K562 (cell line): ENCODE results near the gene LRRC49. TPM values are rescaled to one million over a fixed set of nuclear protein-coding genes. Genes with fewer than 3 reads are reported as not detected.

Experiments
- ATAC-seq: fragments of 200-7000 bp; cut with Tn5 transposase; 3 replicates; pipeline ENCODE4 v1.9.1; 2020; ENCODE audit warnings: moderate library complexity
- BruUV-seq: library from RNA; stranded (reverse); fragments of 400-500 nt; replicated peaks from 2 replicates; lab custom pipeline; 2021; lab: Mats Ljungman, UMichigan
- CTCF ChIA-PET: fragments of 300-600 bp; formaldehyde crosslinking; extraction: SDS; loops from one replicate; lab custom pipeline; 2021; ENCODE audit warnings: low intra/inter-chr PET ratio; lab: Yijun Ruan, JAX
- POLR2A ChIA-PET: fragments of 300-600, 350-650 bp; sonication (Branson Sonifier 250); formaldehyde crosslinking; extraction: SDS; loops from one replicate; lab custom pipeline; 2021; ENCODE audit warnings: antibody characterized with exemption, inconsistent platforms; lab: Yijun Ruan, JAX
- DNase-seq, 4 experiments: peaks; one replicate each; pipeline versions ENCODE4 v3.0.0 to v3.0.0-alpha.2; 2011 to 2018; ENCODE audit warnings: low spot score in 3 of 4, mixed read lengths in 3 of 4; ENCODE audit errors: extremely low read depth in 1 of 4
- FAIRE-seq: peaks from 2 replicates; lab custom pipeline; 2011; peaks lifted over from hg19 to GRCh38; lab: Jason Lieb, UNC
- H2AFZ ChIP-seq: 2 replicates; pipeline ENCODE4 v1.6.0; 2011; ENCODE audit warnings: low read depth, low read length, control low read depth, inconsistent platforms
- H3K27ac ChIP-seq: fragments of 200-600 bp; 3 replicates; pipeline ENCODE4 v1.8.0; 2011; ENCODE audit warnings: low read depth, mild to moderate bottlenecking, control low read depth, inconsistent platforms, low read length, moderate library complexity, mixed read lengths; ENCODE audit errors: extremely low read depth
- H3K27me3 ChIP-seq, 2 experiments: fragments of 300-600 bp in 1 of 2; 2 replicates in 1 of 2; 3 replicates in 1 of 2; pipeline versions ENCODE4 v1.6.0 to v1.8.0; 2011; ENCODE audit warnings: inconsistent platforms in 2 of 2, low read length in 2 of 2, mild to moderate bottlenecking in 1 of 2, mixed read lengths in 1 of 2, moderate library complexity in 1 of 2; ENCODE audit not compliant: control insufficient read depth in 2 of 2, insufficient read depth in 2 of 2
- H3K36me3 ChIP-seq: fragments of 300-600 bp; 3 replicates; pipeline ENCODE4 v1.8.0; 2011; ENCODE audit warnings: mild to moderate bottlenecking, low read length, inconsistent platforms; ENCODE audit not compliant: control insufficient read depth, insufficient read depth
- H3K4me1 ChIP-seq, 2 experiments: fragments of 200-600 bp in 1 of 2; replicated peaks in 1 of 2; 2 replicates in 1 of 2; 3 replicates in 1 of 2; pipeline versions ENCODE4 v1.5.1 to v1.8.0; 2011; ENCODE audit warnings: inconsistent platforms in 2 of 2, low read length in 2 of 2, mild to moderate bottlenecking in 1 of 2, mixed read lengths in 1 of 2, moderate library complexity in 1 of 2; ENCODE audit not compliant: control insufficient read depth in 2 of 2, insufficient read depth in 2 of 2
- H3K4me2 ChIP-seq: 2 replicates; pipeline ENCODE4 v1.6.1; 2011; ENCODE audit warnings: low read length, control low read depth, inconsistent platforms, mixed read lengths; ENCODE audit not compliant: insufficient read depth
- H3K4me3 ChIP-seq: fragments of 200-600 bp; sonication (generic), shearing (Covaris generic); 2 replicates; pipeline ENCODE4 v1.5.1; 2016; ENCODE audit warnings: control low read depth, inconsistent platforms
- H3K79me2 ChIP-seq: fragments of 200-600 bp; 3 replicates; pipeline ENCODE4 v1.8.0; 2011; ENCODE audit warnings: low read length, inconsistent platforms; ENCODE audit not compliant: control insufficient read depth, insufficient read depth
- H3K9ac ChIP-seq, 2 experiments: 2 replicates each; pipeline versions ENCODE4 v1.6.0 to v1.6.1; 2011; ENCODE audit warnings: low read depth in 2 of 2, low read length in 2 of 2, control low read depth in 1 of 2, inconsistent platforms in 1 of 2, mild to moderate bottlenecking in 1 of 2, mixed read lengths in 1 of 2; ENCODE audit not compliant: insufficient read depth in 1 of 2
- H3K9me1 ChIP-seq: one replicate; pipeline ENCODE4 v1.6.0; 2011; ENCODE audit warnings: inconsistent platforms, mild to moderate bottlenecking, low read length, moderate library complexity; ENCODE audit not compliant: control insufficient read depth, insufficient read depth
- H3K9me3 ChIP-seq: replicated peaks from 2 replicates; pipeline ENCODE4 v1.5.1; 2011; ENCODE audit warnings: low read depth, low read length, inconsistent platforms; ENCODE audit not compliant: control insufficient read depth, insufficient read depth
- H4K20me1 ChIP-seq: replicated peaks from 2 replicates; pipeline ENCODE4 v1.6.1; 2011; ENCODE audit warnings: low read length, inconsistent platforms, mixed read lengths; ENCODE audit not compliant: control insufficient read depth, insufficient read depth
- BCL6 ChIP-seq: fragments of 250-450 bp; sonication (Bioruptor Pico); IDR thresholded peaks from 2 replicates; pipeline ENCODE4 v1.4.0; 2020
- KAT2B ChIP-seq: IDR thresholded peaks from one replicate; pipeline ENCODE4 v1.6.1; 2012; ENCODE audit warnings: low read depth, mild to moderate bottlenecking, control low read depth, inconsistent platforms, low read length, moderate library complexity
- KDM5B ChIP-seq: fragments of 200-600 bp; sonication (generic); IDR thresholded peaks from 2 replicates; pipeline ENCODE4 v1.6.1; 2012; ENCODE audit warnings: low read depth, mild to moderate bottlenecking, moderate library complexity, low read length, control low read depth, inconsistent platforms; ENCODE audit not compliant: insufficient replicate concordance
- NR3C1 ChIP-seq: sonication (generic); formaldehyde crosslinking; IDR thresholded peaks from 2 replicates; pipeline ENCODE4 v1.8.1; 2022; ENCODE audit warnings: missing genetic modification reagents
- RBM17 ChIP-seq: fragments of 200-400 bp; formaldehyde crosslinking; IDR thresholded peaks from 2 replicates; pipeline ENCODE4 v1.6.1; 2017; ENCODE audit warnings: low read depth, mild to moderate bottlenecking, low read length, borderline replicate concordance
- SRSF3 ChIP-seq: fragments of 200-400 bp; formaldehyde crosslinking; IDR thresholded peaks from 2 replicates; pipeline ENCODE4 v1.6.1; 2016; ENCODE audit warnings: mild to moderate bottlenecking, low read length, moderate library complexity; ENCODE audit not compliant: insufficient read depth
- TOE1 ChIP-seq, 2 experiments: fragments of 450-650 bp in 1 of 2; sonication (generic) in 1 of 2; formaldehyde crosslinking in 1 of 2; IDR thresholded peaks; 2 replicates each; pipeline versions ENCODE4 v1.7.1 to v1.8.0; 2016 to 2022; ENCODE audit warnings: borderline replicate concordance in 2 of 2, mild to moderate bottlenecking in 2 of 2, antibody characterized with exemption in 1 of 2, inconsistent platforms in 1 of 2, low read depth in 1 of 2, missing genetic modification reagents in 1 of 2, moderate library complexity in 1 of 2
- ZNF384 ChIP-seq: IDR thresholded peaks from 2 replicates; pipeline ENCODE4 v1.6.1; 2012; ENCODE audit warnings: low read depth, low read length, improper control_type of control experiment
- in situ Hi-C: fragments of 300-500 bp; cut with MboI; formaldehyde crosslinking; loops from 4 replicates; pipeline ENCODE4 v1.15.0; 2018; ENCODE audit warnings: inconsistent platforms, mixed read lengths
- intact Hi-C: fragments of 100-400 bp; cut with micrococcal nuclease; formaldehyde crosslinking; loops from 2 replicates; pipeline ENCODE4 v1.14.2; 2022
- polyA plus RNA-seq, 8 experiments: library from polyadenylated mRNA; depleted of rRNA in 4 of 8; stranded (reverse) in 5 of 8; unstranded in 3 of 8; fragments of >200 nt; fragmentation: Nextera tagmentation in 2 of 8; fragmentation: Illumina TruSeq in 1 of 8; extraction: Ambion mirVana in 2 of 8; extraction: Trizol in 1 of 8; gene quantifications; 2 replicates each; pipeline versions ENCODE4 v1.2.1 to v1.2.3, GENCODE V29; 2011 to 2014; ENCODE audit warnings: inconsistent platforms in 1 of 8, missing spikeins in 1 of 8
- total RNA-seq, 7 experiments: library from RNA; depleted of rRNA in 6 of 7; stranded (reverse); fragments of >200 nt in 6 of 7; fragmentation: Illumina TruSeq in 2 of 7; extraction: Trizol in 2 of 7; gene quantifications; 2 replicates each; pipeline versions ENCODE4 v1.2.1 to v1.2.3, GENCODE V29; 2011 to 2021; ENCODE audit warnings: low replicate concordance in 1 of 7
- TF ChIP-seq, protein P1 (sequence below): sonication (generic); formaldehyde crosslinking; IDR thresholded peaks from 2 replicates; pipeline ENCODE4 v1.8.0; 2023; ENCODE audit warnings: missing genetic modification reagents, mild to moderate bottlenecking, borderline replicate concordance
- TF ChIP-seq, protein P2 (sequence below): fragments of 250-450 bp; sonication (Bioruptor Pico); IDR thresholded peaks from 2 replicates; pipeline ENCODE4 v1.4.0; 2020; ENCODE audit warnings: borderline replicate concordance

LRRC49 gene
- total and polyA plus RNA-seq, 9 of the 15 experiments (the other 6 are each of a cell fraction or from before 2014, with no cell fraction given): 0.32 TPM; not detected in 8

DNA sequence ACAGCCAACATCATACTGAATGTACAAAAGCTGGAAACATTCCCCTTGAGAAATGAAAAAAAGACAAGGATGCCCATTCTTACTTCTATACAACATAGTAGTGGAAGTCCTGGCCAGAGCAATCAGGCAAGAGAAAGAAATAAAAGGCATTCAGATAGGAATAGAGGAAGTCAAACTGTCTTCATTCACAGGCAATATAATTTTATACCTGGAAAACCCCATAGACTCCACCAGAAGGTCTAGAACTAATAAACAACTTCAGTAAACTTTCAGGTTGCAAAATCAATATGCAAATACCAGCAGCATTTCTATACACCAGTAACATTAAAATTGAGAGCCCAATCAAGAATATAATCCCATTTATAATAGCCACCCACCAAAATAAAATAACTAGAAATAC lies 195.5 kb downstream of the LRRC49 start:
- CTCF ChIA-PET: no interaction called here
- POLR2A ChIA-PET: no interaction called here
- intact Hi-C loops: no loop called here
- in situ Hi-C loops: no loop called here
- H3K79me2 ChIP-seq: no peaks in the 10 kb centered on the region
- no peak for ATAC-seq
- H3K36me3 ChIP-seq: no peaks in the 10 kb centered on the region
- no TSS peak for BruUV-seq
- no peaks in the 10 kb centered on the region for H3K9me3 ChIP-seq
- no peak for DNase-seq
- no peaks in the 10 kb centered on the region for H4K20me1 ChIP-seq
- H3K4me2 ChIP-seq: no peak overlapping the region
- no peak overlapping the region for H3K4me3 ChIP-seq
- no peak for FAIRE-seq
- no peaks in the 10 kb centered on the region for H3K9me1 ChIP-seq
- no peak overlapping the region for H2AFZ ChIP-seq
- no peak overlapping the region for H3K27ac ChIP-seq
- H3K4me1 ChIP-seq: no peaks in the 10 kb centered on the region
- no peak overlapping the region for H3K9ac ChIP-seq
- no peaks in the 10 kb centered on the region for H3K27me3 ChIP-seq
- TF ChIP-seq ZNF384 (no peak), KAT2B (no peak), TOE1 (IDR thresholded peaks at IDR 0.05; ENCODE audit: borderline replicate concordance) (no peak), TOE1 (CRISPR knock-in tag; IDR thresholded peaks at IDR 0.05; ENCODE audit: borderline replicate concordance, low read depth) (no peak), SRSF3 (no peak), NR3C1 (no peak), RBM17 (no peak), BCL6 (no peak), KDM5B (no peak)
- TF ChIP-seq, protein P1, sequence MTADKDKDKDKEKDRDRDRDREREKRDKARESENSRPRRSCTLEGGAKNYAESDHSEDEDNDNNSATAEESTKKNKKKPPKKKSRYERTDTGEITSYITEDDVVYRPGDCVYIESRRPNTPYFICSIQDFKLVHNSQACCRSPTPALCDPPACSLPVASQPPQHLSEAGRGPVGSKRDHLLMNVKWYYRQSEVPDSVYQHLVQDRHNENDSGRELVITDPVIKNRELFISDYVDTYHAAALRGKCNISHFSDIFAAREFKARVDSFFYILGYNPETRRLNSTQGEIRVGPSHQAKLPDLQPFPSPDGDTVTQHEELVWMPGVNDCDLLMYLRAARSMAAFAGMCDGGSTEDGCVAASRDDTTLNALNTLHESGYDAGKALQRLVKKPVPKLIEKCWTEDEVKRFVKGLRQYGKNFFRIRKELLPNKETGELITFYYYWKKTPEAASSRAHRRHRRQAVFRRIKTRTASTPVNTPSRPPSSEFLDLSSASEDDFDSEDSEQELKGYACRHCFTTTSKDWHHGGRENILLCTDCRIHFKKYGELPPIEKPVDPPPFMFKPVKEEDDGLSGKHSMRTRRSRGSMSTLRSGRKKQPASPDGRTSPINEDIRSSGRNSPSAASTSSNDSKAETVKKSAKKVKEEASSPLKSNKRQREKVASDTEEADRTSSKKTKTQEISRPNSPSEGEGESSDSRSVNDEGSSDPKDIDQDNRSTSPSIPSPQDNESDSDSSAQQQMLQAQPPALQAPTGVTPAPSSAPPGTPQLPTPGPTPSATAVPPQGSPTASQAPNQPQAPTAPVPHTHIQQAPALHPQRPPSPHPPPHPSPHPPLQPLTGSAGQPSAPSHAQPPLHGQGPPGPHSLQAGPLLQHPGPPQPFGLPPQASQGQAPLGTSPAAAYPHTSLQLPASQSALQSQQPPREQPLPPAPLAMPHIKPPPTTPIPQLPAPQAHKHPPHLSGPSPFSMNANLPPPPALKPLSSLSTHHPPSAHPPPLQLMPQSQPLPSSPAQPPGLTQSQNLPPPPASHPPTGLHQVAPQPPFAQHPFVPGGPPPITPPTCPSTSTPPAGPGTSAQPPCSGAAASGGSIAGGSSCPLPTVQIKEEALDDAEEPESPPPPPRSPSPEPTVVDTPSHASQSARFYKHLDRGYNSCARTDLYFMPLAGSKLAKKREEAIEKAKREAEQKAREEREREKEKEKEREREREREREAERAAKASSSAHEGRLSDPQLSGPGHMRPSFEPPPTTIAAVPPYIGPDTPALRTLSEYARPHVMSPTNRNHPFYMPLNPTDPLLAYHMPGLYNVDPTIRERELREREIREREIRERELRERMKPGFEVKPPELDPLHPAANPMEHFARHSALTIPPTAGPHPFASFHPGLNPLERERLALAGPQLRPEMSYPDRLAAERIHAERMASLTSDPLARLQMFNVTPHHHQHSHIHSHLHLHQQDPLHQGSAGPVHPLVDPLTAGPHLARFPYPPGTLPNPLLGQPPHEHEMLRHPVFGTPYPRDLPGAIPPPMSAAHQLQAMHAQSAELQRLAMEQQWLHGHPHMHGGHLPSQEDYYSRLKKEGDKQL: no peak
- TF ChIP-seq, protein P2, sequence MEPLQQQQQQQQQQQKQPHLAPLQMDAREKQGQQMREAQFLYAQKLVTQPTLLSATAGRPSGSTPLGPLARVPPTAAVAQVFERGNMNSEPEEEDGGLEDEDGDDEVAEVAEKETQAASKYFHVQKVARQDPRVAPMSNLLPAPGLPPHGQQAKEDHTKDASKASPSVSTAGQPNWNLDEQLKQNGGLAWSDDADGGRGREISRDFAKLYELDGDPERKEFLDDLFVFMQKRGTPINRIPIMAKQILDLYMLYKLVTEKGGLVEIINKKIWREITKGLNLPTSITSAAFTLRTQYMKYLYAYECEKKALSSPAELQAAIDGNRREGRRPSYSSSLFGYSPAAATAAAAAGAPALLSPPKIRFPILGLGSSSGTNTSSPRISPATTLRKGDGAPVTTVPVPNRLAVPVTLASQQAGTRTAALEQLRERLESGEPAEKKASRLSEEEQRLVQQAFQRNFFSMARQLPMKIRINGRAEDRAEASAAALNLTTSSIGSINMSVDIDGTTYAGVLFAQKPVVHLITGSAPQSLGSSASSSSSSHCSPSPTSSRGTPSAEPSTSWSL (CRISPR knock-in tag): no peak
